ENCODE results near the gene GNAI1. TPM values are rescaled to one million over a fixed set of nuclear protein-coding genes. Genes with fewer than 3 reads are reported as not detected.
A peak's percentile ranks its signal among the peaks of the same experiment; 100 is the strongest.

GNAI1 gene
- total RNA-seq, 1 donor from 2014 or later: 44.0 TPM

GRCh38 chr7:80132594-80132993, 2.0 kb upstream of the GNAI1 start:
- no peak for DNase-seq (ENCODE audit: low read depth)

GRCh38 chr7:80133361-80134114, 1.1 kb upstream of the GNAI1 start:
- peak; percentile 25 for DNase-seq (ENCODE audit: low read depth)

- DNase-seq (ENCODE audit: low read depth): no peak
Observed at GRCh38 chr7:80134115-80134535, 506 bp upstream of the GNAI1 start.

GRCh38 chr7:80135309-80136104, 876 bp downstream of the GNAI1 start:
- DNase-seq (ENCODE audit: low read depth): peak; percentile 63

- peak; percentile 26 for DNase-seq (ENCODE audit: low read depth)
Observed at GRCh38 chr7:80136261-80137055, 1.8 kb downstream of the GNAI1 start.

GRCh38 chr7:80137410-80137809, 2.8 kb downstream of the GNAI1 start:
- DNase-seq (ENCODE audit: low read depth): no peak

- DNase-seq (ENCODE audit: low read depth): no peak
Observed at GRCh38 chr7:80139236-80139635, 4.6 kb downstream of the GNAI1 start.

- no peak for DNase-seq (ENCODE audit: low read depth)
Observed at GRCh38 chr7:80140388-80140787, 5.8 kb downstream of the GNAI1 start.

GRCh38 chr7:80141376-80141775, 6.7 kb downstream of the GNAI1 start:
- DNase-seq (ENCODE audit: low read depth): no peak

GRCh38 chr7:80142853-80143580, 8.4 kb downstream of the GNAI1 start:
- no peak for DNase-seq (ENCODE audit: low read depth)

- DNase-seq (ENCODE audit: low read depth): peak; percentile 39
Observed at GRCh38 chr7:80145780-80146422, 11.3 kb downstream of the GNAI1 start.

- DNase-seq (ENCODE audit: low read depth): no peak
Observed at GRCh38 chr7:80146545-80147182, 12.0 kb downstream of the GNAI1 start.

- DNase-seq (ENCODE audit: low read depth): peak; percentile 26
Observed at GRCh38 chr7:80147543-80148391, 13.1 kb downstream of the GNAI1 start.

- DNase-seq (ENCODE audit: low read depth): peak; percentile 78
Observed at GRCh38 chr7:80150611-80151273, 16.1 kb downstream of the GNAI1 start.

- peak; percentile 75 for DNase-seq (ENCODE audit: low read depth)
Observed at GRCh38 chr7:80151274-80151665, 16.6 kb downstream of the GNAI1 start.

GRCh38 chr7:80153446-80153845, 18.8 kb downstream of the GNAI1 start:
- no peak for DNase-seq (ENCODE audit: low read depth)

GRCh38 chr7:80154656-80155333, 20.2 kb downstream of the GNAI1 start:
- DNase-seq (ENCODE audit: low read depth): peak; percentile 22

GRCh38 chr7:80155374-80155773, 20.7 kb downstream of the GNAI1 start:
- DNase-seq (ENCODE audit: low read depth): no peak

Measured in myocyte (in vitro differentiated cells).